Common myeloid progenitor, CD34-positive (primary cell): Measurements from ENCODE around the gene MARCHF3.
"Not testable (repeated sequence)": the region's sequence is repeated elsewhere in the genome, so short reads cannot be mapped to it uniquely, and the experiment has no call there.

Source experiments
- CTCF ChIA-PET: fragments of 350-600 bp; sonication (Branson Sonifier 250); formaldehyde crosslinking; loops from one replicate; lab custom pipeline; 2021; ENCODE audit warnings: antibody characterized with exemption; lab: Charles Lee
- POLR2A ChIA-PET: fragments of 350-600 bp; sonication (Branson Sonifier 250); formaldehyde crosslinking; loops from one replicate; lab custom pipeline; 2021; ENCODE audit warnings: antibody characterized with exemption; lab: Charles Lee
- DNase-seq, 3 donors: peaks; one replicate each; pipeline versions ENCODE4 v3.0.0 to v3.0.0-alpha.2; 2013
- H3K27ac ChIP-seq, 2 experiments: 1 replicate in 1 of 2; 2 replicates in 1 of 2; pipeline ENCODE4 v1.7.0; 2013; ENCODE audit warnings: inconsistent platforms in 2 of 2, low read length in 2 of 2, mild to moderate bottlenecking in 2 of 2, low read depth in 1 of 2, moderate library complexity in 1 of 2; ENCODE audit not compliant: severe bottlenecking in 2 of 2, insufficient read depth in 1 of 2, poor library complexity in 1 of 2
- H3K27me3 ChIP-seq, 5 experiments: replicated peaks in 2 of 5; 1 replicate in 3 of 5; 2 replicates in 2 of 5; pipeline versions ENCODE4 v1.6.1 to v1.7.0; 2013; ENCODE audit warnings: low read length in 4 of 5, mild to moderate bottlenecking in 2 of 5, moderate library complexity in 2 of 5, inconsistent platforms in 1 of 5; ENCODE audit not compliant: insufficient read depth in 5 of 5, control insufficient read depth in 4 of 5
- H3K36me3 ChIP-seq, 4 experiments: 1 replicate in 2 of 4; 2 replicates in 2 of 4; pipeline versions ENCODE4 v1.6.1 to v1.7.0; 2013; ENCODE audit warnings: low read length in 3 of 4, control low read depth in 1 of 4, mild to moderate bottlenecking in 1 of 4; ENCODE audit not compliant: control insufficient read depth in 4 of 4, insufficient read depth in 4 of 4
- H3K4me1 ChIP-seq, 4 experiments: 1 replicate in 3 of 4; 2 replicates in 1 of 4; pipeline versions ENCODE4 v1.6.1 to v1.7.1; 2013; ENCODE audit warnings: low read length in 3 of 4, mild to moderate bottlenecking in 3 of 4, control low read depth in 1 of 4, inconsistent platforms in 1 of 4, moderate library complexity in 1 of 4; ENCODE audit not compliant: control insufficient read depth in 4 of 4, insufficient read depth in 4 of 4; ENCODE audit errors: control extremely low read depth in 1 of 4
- H3K4me3 ChIP-seq, 7 experiments: 1 replicate in 4 of 7; 2 replicates in 3 of 7; pipeline versions ENCODE4 v1.5.1 to v1.7.0; 2013; ENCODE audit warnings: mild to moderate bottlenecking in 7 of 7, low read length in 6 of 7, moderate library complexity in 6 of 7, inconsistent platforms in 2 of 7, low read depth in 2 of 7, control low read depth in 1 of 7; ENCODE audit not compliant: insufficient read depth in 4 of 7, control insufficient read depth in 1 of 7; ENCODE audit errors: extremely low read depth in 1 of 7
- H3K9me3 ChIP-seq, 5 experiments: 1 replicate in 4 of 5; 2 replicates in 1 of 5; pipeline versions ENCODE4 v1.6.1 to v1.7.1; 2013; ENCODE audit warnings: low read length in 4 of 5, mild to moderate bottlenecking in 2 of 5, inconsistent platforms in 1 of 5, low read depth in 1 of 5, moderate library complexity in 1 of 5; ENCODE audit not compliant: control insufficient read depth in 4 of 5, insufficient read depth in 2 of 5; ENCODE audit errors: control extremely low read depth in 1 of 5
- WGBS: methylation state at CpG from one replicate; pipeline ENCODE4 v1.1.5; 2013; ENCODE audit not compliant: insufficient coverage; 5-methylcytosine and 5-hydroxymethylcytosine counted together

The MARCHF3 gene

DNA sequence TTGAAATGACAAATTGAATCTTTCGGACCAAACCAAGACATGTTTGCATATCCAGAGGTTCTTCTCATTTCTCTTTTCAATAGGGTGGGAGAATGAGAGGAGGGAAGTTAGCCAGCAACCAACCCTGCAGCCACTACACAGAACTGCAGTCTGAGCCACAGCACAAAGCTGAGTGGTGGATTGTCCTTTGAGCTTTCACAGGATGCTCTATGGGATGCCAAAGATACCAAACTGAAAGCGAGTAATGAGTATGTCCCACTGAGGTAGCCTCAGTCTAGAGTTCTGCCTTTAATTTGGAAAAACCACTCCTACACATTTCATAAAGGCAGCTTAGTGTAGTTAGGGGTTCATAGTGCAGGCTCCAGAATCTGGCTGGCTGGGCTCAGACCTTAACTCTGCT lies 114.9 kb downstream of the MARCHF3 start:
- Histone ChIP-seq H3K9me3 (peaks cover 0 to 3% (median 0%) of the 10 kb centered on the region in 5 experiments), H3K4me1 (peaks cover 0 to 5% (median 0%) of the 10 kb centered on the region in 4 experiments), H3K27ac (no peak overlapping the region), H3K36me3 (peaks cover 8 to 34% (median 11%) of the 10 kb centered on the region in 4 experiments), H3K4me3 (no peak overlapping the region), H3K27me3 (no peaks in the 10 kb centered on the region)
- ChIA-PET CTCF (interaction anchor here (1.2 to 1.5 kb wide), 2 partner anchors 10 to 106 kb away, joined by 3 read pairs; no protein-coding TSS in a partner anchor), POLR2A (no interaction called here)
- WGBS: 100% methylated on average over 2 of the region's 2 CpGs
- DNase-seq: no peak

DNA sequence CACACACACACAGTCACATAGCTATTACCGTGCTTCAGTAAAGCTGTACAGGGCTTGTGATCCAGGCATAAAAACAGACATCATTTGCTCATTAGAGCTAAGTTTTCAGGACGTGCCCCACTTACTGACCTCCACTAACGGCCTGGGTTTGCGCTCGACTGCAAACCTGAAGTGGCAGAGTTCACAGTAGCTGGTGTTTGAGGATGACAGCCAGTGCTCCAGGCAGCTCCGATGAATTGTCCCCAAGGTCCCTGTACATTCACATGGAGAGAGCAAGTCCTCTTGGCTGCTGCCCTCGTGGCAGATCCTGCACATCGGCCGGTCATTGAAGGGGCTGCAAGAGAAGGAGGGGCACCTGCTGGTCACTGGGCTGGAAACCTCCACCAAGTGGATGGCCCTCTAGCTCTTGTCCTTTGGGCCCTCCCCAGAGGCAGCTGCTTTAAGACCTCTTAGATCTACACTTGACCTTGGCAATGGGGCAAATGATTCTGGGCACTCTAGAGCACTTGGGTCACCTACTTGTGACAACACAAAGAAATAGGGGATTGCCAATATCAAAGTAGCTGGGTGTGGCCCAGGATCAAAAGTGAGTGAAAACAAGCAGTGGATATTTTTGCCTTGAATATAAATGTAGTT lies 115.4 kb downstream of the MARCHF3 start:
- H3K9me3 ChIP-seq: peaks cover 0 to 6% (median 0%) of the 10 kb centered on the region in 5 experiments
- H3K27me3 ChIP-seq: no peaks in the 10 kb centered on the region
- peaks cover 9 to 38% (median 12%) of the 10 kb centered on the region in 4 experiments for H3K36me3 ChIP-seq
- CTCF ChIA-PET: interaction anchor here (1.5 kb wide), 1 partner anchor 11 kb away, joined by 3 read pairs; no protein-coding TSS in a partner anchor
- H3K27ac ChIP-seq: no peak overlapping the region
- no peak overlapping the region for H3K4me3 ChIP-seq
- POLR2A ChIA-PET: no interaction called here
- peaks cover 0 to 4% (median 0%) of the 10 kb centered on the region in 4 experiments for H3K4me1 ChIP-seq
- 98% methylated on average over 9 of the region's 9 CpGs for WGBS
- DNase-seq: no peak

DNA sequence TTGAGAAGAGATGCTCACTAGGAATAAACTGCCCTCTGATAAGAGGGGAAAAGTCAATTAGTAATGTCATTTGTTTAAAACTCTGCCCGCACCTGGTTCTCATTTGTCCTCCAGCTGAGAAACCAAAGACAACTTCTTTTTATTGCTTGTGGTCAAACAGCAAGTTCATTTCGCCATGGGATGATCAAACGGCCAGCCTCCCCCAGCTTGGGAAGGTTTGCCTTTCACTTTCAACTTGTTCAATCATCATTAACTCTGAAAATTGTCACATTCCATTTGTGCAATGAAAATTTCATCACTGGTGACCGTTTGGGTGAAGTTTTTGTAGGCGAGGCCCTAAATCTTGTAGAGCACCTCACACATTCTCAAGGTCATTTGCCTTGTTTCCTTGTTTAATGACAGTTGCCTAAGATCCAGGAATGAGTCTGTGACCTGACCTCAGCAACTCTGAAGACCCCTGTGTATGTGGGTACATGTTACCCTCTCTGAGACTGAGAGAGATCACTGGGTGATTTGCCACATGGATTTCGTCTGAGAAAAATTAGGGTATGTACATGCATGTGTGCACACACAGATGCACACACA lies 117.7 kb downstream of the MARCHF3 start:
- Histone ChIP-seq H3K27me3 (no peaks in the 10 kb centered on the region), H3K27ac (no peak overlapping the region), H3K4me1 (peaks cover 0 to 4% (median 0%) of the 10 kb centered on the region in 4 experiments), H3K36me3 (peaks cover 10 to 42% (median 13%) of the 10 kb centered on the region in 4 experiments), H3K4me3 (no peak overlapping the region), H3K9me3 (peaks cover 0 to 6% (median 0%) of the 10 kb centered on the region in 5 experiments)
- POLR2A ChIA-PET: no interaction called here
- no peak for DNase-seq
- 96% methylated on average over 5 of the region's 6 CpGs for WGBS
- CTCF ChIA-PET: no interaction called here

DNA sequence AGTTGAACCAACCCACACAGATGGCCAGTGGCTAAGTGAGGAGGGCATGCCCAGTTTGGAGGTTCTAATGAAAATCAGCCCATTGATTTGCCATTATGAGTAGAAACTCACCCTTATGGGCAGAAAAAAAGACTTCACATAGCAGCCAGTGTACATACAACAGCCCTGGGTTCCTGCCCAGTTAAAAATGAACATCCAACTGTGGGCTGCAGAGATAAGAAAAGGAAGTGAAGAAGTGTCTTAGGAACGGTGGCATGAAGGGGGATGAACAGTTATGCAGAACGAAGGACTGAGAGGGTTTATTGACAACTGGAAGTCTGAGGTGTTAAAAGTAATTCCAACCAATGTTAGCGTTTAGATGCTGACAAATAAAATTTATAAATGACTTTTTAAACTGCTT lies 118.4 kb downstream of the MARCHF3 start:
- CTCF ChIA-PET: no interaction called here
- peaks cover 0 to 4% (median 0%) of the 10 kb centered on the region in 4 experiments for H3K4me1 ChIP-seq
- no peak overlapping the region for H3K4me3 ChIP-seq
- peaks cover 0 to 6% (median 0%) of the 10 kb centered on the region in 5 experiments for H3K9me3 ChIP-seq
- H3K27me3 ChIP-seq: no peaks in the 10 kb centered on the region
- 90% methylated on average over 3 of the region's 3 CpGs for WGBS
- no peak overlapping the region for H3K27ac ChIP-seq
- POLR2A ChIA-PET: interaction anchor here (0.5 kb wide), 1 partner anchor 39 kb away, joined by 3 read pairs; no protein-coding TSS in a partner anchor
- no peak for DNase-seq
- H3K36me3 ChIP-seq: peaks cover 10 to 38% (median 13%) of the 10 kb centered on the region in 4 experiments

DNA sequence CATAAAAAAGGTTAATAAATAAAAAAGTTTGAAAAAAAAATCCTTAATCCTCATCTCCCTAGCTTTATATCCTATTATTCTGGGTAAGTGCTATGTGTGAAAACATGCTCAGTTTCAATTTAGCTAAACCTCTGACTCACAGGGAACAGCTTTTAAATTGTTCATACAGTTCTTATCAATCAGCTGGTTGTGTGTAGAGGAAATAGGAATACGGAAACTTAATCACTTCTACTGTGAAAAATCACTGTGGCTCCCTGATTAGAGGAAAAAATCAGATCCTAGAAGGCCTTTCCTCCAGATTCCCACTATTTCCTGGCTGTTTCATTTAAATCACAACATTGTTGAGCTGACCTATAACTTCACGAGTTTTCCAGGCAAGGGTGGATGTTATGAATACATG lies 120.5 kb downstream of the MARCHF3 start:
- H3K27me3 ChIP-seq: no peaks in the 10 kb centered on the region
- peaks cover 0 to 4% (median 0%) of the 10 kb centered on the region in 4 experiments for H3K4me1 ChIP-seq
- peaks cover 9 to 30% (median 12%) of the 10 kb centered on the region in 4 experiments for H3K36me3 ChIP-seq
- POLR2A ChIA-PET: no interaction called here
- H3K4me3 ChIP-seq: no peak overlapping the region
- DNase-seq: no peak
- CTCF ChIA-PET: interaction anchor here (0.7 kb wide), 1 partner anchor 100 kb away, joined by 3 read pairs; no protein-coding TSS in a partner anchor
- WGBS: 100% methylated on average over 1 of the region's 2 CpGs
- H3K9me3 ChIP-seq: peaks cover 0 to 6% (median 0%) of the 10 kb centered on the region in 5 experiments
- H3K27ac ChIP-seq: no peak overlapping the region

DNA sequence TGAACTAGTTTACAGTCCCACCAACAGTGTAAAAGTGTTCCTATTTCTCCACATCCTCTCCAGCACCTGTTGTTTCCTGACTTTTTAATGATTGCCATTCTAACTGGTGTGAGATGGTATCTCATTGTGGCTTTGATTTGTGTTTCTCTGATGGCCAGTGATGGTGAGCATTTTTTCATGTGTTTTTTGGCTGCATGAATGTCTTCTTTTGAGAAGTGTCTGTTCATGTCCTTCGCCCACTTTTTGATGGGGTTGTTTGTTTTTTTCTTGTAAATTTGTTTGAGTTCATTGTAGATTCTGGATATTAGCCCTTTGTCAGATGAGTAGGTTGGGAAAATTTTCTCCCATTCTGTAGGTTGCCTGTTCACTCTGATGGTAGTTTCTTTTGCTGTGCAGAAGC lies 126.0 kb downstream of the MARCHF3 start:
- DNase-seq, CTCF ChIA-PET, H3K27me3 ChIP-seq, H3K4me1 ChIP-seq, H3K9me3 ChIP-seq, H3K4me3 ChIP-seq, H3K36me3 ChIP-seq, POLR2A ChIA-PET, H3K27ac ChIP-seq: not testable (repeated sequence)
- no CpG with 5 or more reads among the region's 1 CpG for WGBS

DNA sequence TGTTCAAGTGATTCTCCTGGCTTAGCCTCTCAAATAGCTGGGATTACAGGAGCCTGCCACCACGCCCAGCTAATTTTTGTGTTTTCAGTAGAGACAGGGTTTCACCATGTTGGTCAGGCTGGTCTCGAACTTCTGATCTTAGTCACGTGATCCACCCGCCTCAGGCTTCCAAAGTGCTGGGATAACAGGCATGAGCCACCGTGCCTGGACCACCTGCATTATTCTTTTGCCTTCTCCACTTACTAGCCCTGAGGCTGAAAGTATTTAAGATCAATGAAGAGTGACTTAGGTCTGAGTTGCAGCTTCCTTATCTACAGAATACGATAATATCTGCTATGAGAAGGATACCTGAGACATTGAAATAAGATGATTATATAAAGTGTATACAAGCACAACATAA lies 129.6 kb downstream of the MARCHF3 start:
- no peaks in the 10 kb centered on the region for H3K27me3 ChIP-seq
- POLR2A ChIA-PET: no interaction called here
- DNase-seq: no peak

More for the DNA sequence above, 129.6 kb downstream of the MARCHF3 start:
- H3K4me3 ChIP-seq: no peak overlapping the region
- peaks cover 0 to 2% (median 0%) of the 10 kb centered on the region in 4 experiments for H3K36me3 ChIP-seq
- H3K27ac ChIP-seq: no peak overlapping the region
- peaks cover 0 to 2% (median 0%) of the 10 kb centered on the region in 5 experiments for H3K9me3 ChIP-seq
- WGBS: 100% methylated on average over 3 of the region's 6 CpGs
- CTCF ChIA-PET: no interaction called here
- no peaks in the 10 kb centered on the region for H3K4me1 ChIP-seq
